GM23248 (cell line): ENCODE measurements around the gene F2RL3. TPM values are rescaled to one million over a fixed set of nuclear protein-coding genes. Genes with fewer than 3 reads are reported as not detected.

Source experiments
- DNase-seq: peaks from one replicate; pipeline ENCODE4 v3.0.0-alpha.2; 2015
- H2AFZ ChIP-seq: fragments of 200-600 bp; sonication (generic); 2 replicates; pipeline ENCODE4 v1.6.1; 2016; ENCODE audit warnings: antibody characterized with exemption
- H3F3A ChIP-seq: fragments of 200-600 bp; sonication (generic); 2 replicates; pipeline ENCODE4 v1.6.1; 2016; ENCODE audit warnings: mild to moderate bottlenecking, antibody characterized with exemption, mixed run types; ENCODE audit not compliant: insufficient read depth
- H3K27ac ChIP-seq: fragments of 200-600 bp; sonication (generic); 2 replicates; pipeline ENCODE4 v1.5.1; 2016; ENCODE audit warnings: mild to moderate bottlenecking
- H3K27me3 ChIP-seq: fragments of 200-600 bp; sonication (generic); replicated peaks from 2 replicates; pipeline ENCODE4 v1.6.1; 2016; ENCODE audit warnings: mild to moderate bottlenecking; ENCODE audit not compliant: insufficient read depth
- H3K36me3 ChIP-seq: fragments of 200-600 bp; sonication (generic); 2 replicates; pipeline ENCODE4 v1.6.1; 2016; ENCODE audit warnings: low read depth, mild to moderate bottlenecking
- H3K4me1 ChIP-seq: fragments of 200-600 bp; sonication (generic); 2 replicates; pipeline ENCODE4 v1.6.1; 2016; ENCODE audit warnings: mild to moderate bottlenecking; ENCODE audit not compliant: insufficient read depth
- H3K4me2 ChIP-seq: fragments of 200-600 bp; sonication (generic); one replicate; pipeline ENCODE4 v1.6.1; 2016; ENCODE audit warnings: mild to moderate bottlenecking; ENCODE audit not compliant: unreplicated experiment
- H3K4me3 ChIP-seq: fragments of 200-600 bp; sonication (generic); 2 replicates; pipeline ENCODE4 v1.5.1; 2016; ENCODE audit warnings: mild to moderate bottlenecking
- H3K79me2 ChIP-seq: fragments of 200-600 bp; sonication (generic); 2 replicates; pipeline ENCODE4 v1.6.1; 2016; ENCODE audit warnings: mild to moderate bottlenecking; ENCODE audit not compliant: insufficient read depth
- H3K9ac ChIP-seq: fragments of 200-600 bp; sonication (generic); 2 replicates; pipeline ENCODE4 v1.6.1; 2016; ENCODE audit warnings: mild to moderate bottlenecking
- H3K9me2 ChIP-seq: fragments of 200-600 bp; sonication (generic); 2 replicates; pipeline ENCODE4 v1.6.1; 2016; ENCODE audit warnings: mixed run types, mild to moderate bottlenecking, moderate library complexity; ENCODE audit not compliant: insufficient read depth
- H3K9me3 ChIP-seq: fragments of 200-600 bp; sonication (generic); one replicate; pipeline ENCODE4 v1.6.1; 2017; ENCODE audit warnings: low read depth
- H4K20me1 ChIP-seq: fragments of 200-600 bp; sonication (generic); 2 replicates; pipeline ENCODE4 v1.6.0; 2016; ENCODE audit not compliant: insufficient read depth
- EZH2 ChIP-seq: fragments of 200-600 bp; sonication (generic); IDR thresholded peaks from 2 replicates; pipeline ENCODE4 v1.6.1; 2018; ENCODE audit warnings: antibody characterized with exemption, mild to moderate bottlenecking; ENCODE audit not compliant: insufficient read depth, poor library complexity, severe bottlenecking
- EZH2phosphoT487 ChIP-seq: fragments of 200-600 bp; sonication (generic); IDR thresholded peaks from 2 replicates; pipeline ENCODE4 v1.6.1; 2018; ENCODE audit warnings: antibody characterized with exemption, moderate library complexity, mild to moderate bottlenecking, low read depth; ENCODE audit not compliant: insufficient read depth
- WGBS, 2 experiments: methylation state at CpG; one replicate each; pipeline ENCODE4 v1.1.6; 2015 to 2017; ENCODE audit warnings: low lambda C conversion rate in 2 of 2, low coverage in 1 of 2; ENCODE audit errors: missing lambda C conversion rate in 2 of 2; 5-methylcytosine and 5-hydroxymethylcytosine counted together
- in situ Hi-C: fragments of 300-500 bp; cut with MboI; formaldehyde crosslinking; loops from 2 replicates; pipeline ENCODE4 v1.15.0; 2020
- polyA plus RNA-seq: library from polyadenylated mRNA; unstranded; fragments of >200 nt; fragmentation: Nextera tagmentation; extraction: Ambion mirVana; gene quantifications from 2 replicates; pipeline ENCODE4 v1.2.1, GENCODE V29; 2016
- total RNA-seq: library from RNA; depleted of rRNA; stranded (reverse); fragments of >200 nt; shearing (Covaris generic); gene quantifications from 2 replicates; pipeline ENCODE4 v1.2.3, GENCODE V29; 2014

F2RL3 gene
- total and polyA plus RNA-seq, 2 experiments from 2014 or later, result not detected

- Histone ChIP-seq H3K4me1 (no peaks in the 10 kb centered on the region), H3K9ac (no peak overlapping the region), H3K79me2 (peaks cover 24% of the 10 kb centered on the region), H3K9me2 (no peaks in the 10 kb centered on the region), H3K36me3 (peaks cover 4% of the 10 kb centered on the region), H4K20me1 (no peaks in the 10 kb centered on the region), H3K27me3 (no peaks in the 10 kb centered on the region), H3F3A (no peaks in the 10 kb centered on the region), H3K4me2 (no peak overlapping the region), H3K4me3 (no peak overlapping the region), H3K27ac (no peak overlapping the region), H3K9me3 (no peaks in the 10 kb centered on the region), H2AFZ (no peak overlapping the region)
- no peak for TF ChIP-seq EZH2phosphoT487
- no peak for TF ChIP-seq EZH2
- in situ Hi-C loops, result no loop called here
- 94 to 95% methylated on average over 35 to 39 of the region's 39 CpGs for WGBS, 2 experiments
- no peak for DNase-seq
Observed at GRCh38 chr19:16875584-16876555, 12.9 kb upstream of the F2RL3 start.

GRCh38 chr19:16876904-16877361, 11.9 kb upstream of the F2RL3 start:
- Histone ChIP-seq H3K79me2 (peaks cover 24% of the 10 kb centered on the region), H3K4me1 (no peaks in the 10 kb centered on the region), H3K27ac (no peak overlapping the region), H3K9me3 (no peaks in the 10 kb centered on the region), H3K4me3 (no peak overlapping the region), H4K20me1 (no peaks in the 10 kb centered on the region), H2AFZ (no peak overlapping the region), H3K9me2 (no peaks in the 10 kb centered on the region), H3K27me3 (no peaks in the 10 kb centered on the region), H3K36me3 (no peaks in the 10 kb centered on the region; the same call in 1 of the 2 replicates), H3K4me2 (no peak overlapping the region), H3F3A (no peaks in the 10 kb centered on the region), H3K9ac (no peak overlapping the region)
- in situ Hi-C loops, result no loop called here
- no peak for TF ChIP-seq EZH2
- no peak for TF ChIP-seq EZH2phosphoT487
- no peak for DNase-seq
- 88 to 89% methylated on average over 12 of the region's 12 CpGs for WGBS, 2 experiments

- Histone ChIP-seq H3K36me3 (no peaks in the 10 kb centered on the region; the same call in 1 of the 2 replicates), H2AFZ (no peak overlapping the region), H3K4me1 (no peaks in the 10 kb centered on the region), H4K20me1 (no peaks in the 10 kb centered on the region), H3K27ac (no peak overlapping the region), H3K9me3 (no peaks in the 10 kb centered on the region), H3F3A (no peaks in the 10 kb centered on the region), H3K4me2 (no peak overlapping the region), H3K4me3 (no peak overlapping the region), H3K9ac (no peak overlapping the region), H3K9me2 (no peaks in the 10 kb centered on the region), H3K27me3 (no peaks in the 10 kb centered on the region), H3K79me2 (peaks cover 24% of the 10 kb centered on the region)
- in situ Hi-C loops, result no loop called here
- TF ChIP-seq EZH2 (no peak), EZH2phosphoT487 (no peak)
- 89 to 90% methylated on average over 10 to 11 of the region's 11 CpGs for WGBS, 2 experiments
- no peak for DNase-seq
Observed at GRCh38 chr19:16877581-16877980, 11.2 kb upstream of the F2RL3 start.

- 95 to 97% methylated on average over 53 to 55 of the region's 55 CpGs for WGBS, 2 experiments
- H3F3A ChIP-seq, result no peaks in the 10 kb centered on the region
- H3K4me2 ChIP-seq, result no peak overlapping the region
- in situ Hi-C loops, result no loop called here
- TF ChIP-seq EZH2phosphoT487 (no peak), EZH2 (no peak)
- peaks cover 24% of the 10 kb centered on the region for H3K79me2 ChIP-seq
- H3K9me2 ChIP-seq, result no peaks in the 10 kb centered on the region
- no peak overlapping the region for H2AFZ ChIP-seq
- no peak for DNase-seq
- H3K4me3 ChIP-seq, result no peak overlapping the region
- H3K9ac ChIP-seq, result no peak overlapping the region
- H3K4me1 ChIP-seq, result no peaks in the 10 kb centered on the region
- H4K20me1 ChIP-seq, result no peaks in the 10 kb centered on the region
- no peaks in the 10 kb centered on the region for H3K9me3 ChIP-seq
- H3K27ac ChIP-seq, result no peak overlapping the region
- no peaks in the 10 kb centered on the region; the same call in 1 of the 2 replicates for H3K36me3 ChIP-seq
- H3K27me3 ChIP-seq, result no peaks in the 10 kb centered on the region
Observed at GRCh38 chr19:16878181-16878965, 10.4 kb upstream of the F2RL3 start.
